ENCODE data around the gene RPL18A.

- TF ChIP-seq CTCF (IDR thresholded peaks at IDR 0.05 in 4 of 5, conservative IDR thresholded peaks at IDR 0.05 in 1 of 5) (no peak), POLR2A (IDR thresholded peaks at IDR 0.05) (no peak)
Measured at GRCh38 chr19:17872251-17873001, 12.7 kb downstream of the RPL18A start.

Measured in gastrocnemius medialis (tissue), 4 donors.